Stimulated activated CD8-positive, alpha-beta memory T cell treated with anti-CD3 and anti-CD28 coated beads, Interleukin-12 subunit alpha, Interleukin-12 subunit beta, amount 100 ng/mL, for 24 hours (primary cell): ENCODE results near the gene MAPK8IP3.
"Not testable (repeated sequence)": the region's sequence is repeated elsewhere in the genome, so short reads cannot be mapped to it uniquely, and the experiment has no call there.

Experiments used
- DNase-seq: peaks from one replicate; pipeline ENCODE4 v3.0.0-alpha.2; 2020; ENCODE audit errors: extremely low read depth

The MAPK8IP3 gene

DNA sequence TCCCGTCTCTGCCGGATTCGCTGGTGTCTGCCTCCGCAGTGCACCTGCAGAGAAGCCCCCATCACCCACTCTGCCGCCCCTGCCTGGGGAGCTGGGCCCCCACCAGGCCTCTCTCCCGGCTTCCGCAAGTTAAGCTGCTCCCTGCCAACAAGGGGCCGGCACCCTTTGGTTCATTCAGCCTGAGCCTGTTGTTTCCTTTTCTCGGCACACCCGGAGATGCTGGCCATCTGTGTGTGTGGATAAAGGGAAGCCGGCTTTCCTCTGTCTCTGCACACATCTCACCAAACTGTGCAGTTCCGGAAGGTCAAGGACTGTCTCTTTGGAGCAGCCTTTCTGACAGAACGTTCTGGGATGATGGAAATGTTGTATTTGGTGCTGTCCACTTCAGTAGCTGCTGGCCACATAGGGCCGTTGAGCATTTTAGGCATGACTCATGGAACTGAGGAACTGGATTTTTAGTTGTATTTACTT, 6.8 kb downstream of the MAPK8IP3 start:
- DNase-seq = no peak

DNA sequence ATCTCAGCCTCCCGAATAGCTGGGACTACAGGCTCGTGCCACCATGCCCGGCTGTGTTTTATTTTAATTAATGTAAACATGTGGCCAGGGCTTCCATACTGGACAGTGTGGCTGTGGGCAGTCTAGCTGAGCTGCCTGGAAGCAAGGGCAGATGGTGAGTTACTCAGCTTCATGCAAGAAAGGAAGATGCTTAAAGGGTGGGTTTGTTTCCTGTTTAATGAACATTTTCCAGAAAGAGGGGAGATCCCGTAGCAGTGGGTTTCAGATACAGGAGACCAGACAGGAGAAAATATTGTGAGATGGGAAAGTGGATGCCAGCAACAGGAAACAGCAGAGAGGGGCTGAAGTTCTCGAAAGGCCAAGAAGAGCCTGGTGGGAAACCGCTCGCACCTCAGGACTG, 7.3 kb downstream of the MAPK8IP3 start:
- no peak for DNase-seq

- DNase-seq = no peak
Measured at GRCh38 chr16:1713933-1714332, 7.9 kb downstream of the MAPK8IP3 start.

DNA sequence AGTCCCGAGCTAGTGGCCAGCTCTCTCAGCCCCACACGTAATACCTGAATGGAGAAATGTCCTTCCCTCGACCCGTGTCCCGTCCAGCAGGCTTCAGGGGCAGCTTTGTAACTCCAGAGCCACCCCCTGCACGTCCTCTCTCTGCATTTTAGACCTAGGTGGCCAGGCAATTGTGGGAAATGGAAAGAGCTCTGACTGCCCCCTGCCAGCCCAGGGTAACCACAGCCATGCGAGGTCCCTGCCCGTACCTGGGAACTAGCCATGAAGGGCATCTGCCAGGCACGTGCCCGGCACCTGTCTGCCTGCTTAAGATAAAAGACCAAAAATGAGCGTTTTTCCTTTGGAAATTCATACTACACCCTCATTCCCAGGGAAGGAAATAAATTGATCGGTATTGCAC, 9.2 kb downstream of the MAPK8IP3 start:
- no peak for DNase-seq

DNA sequence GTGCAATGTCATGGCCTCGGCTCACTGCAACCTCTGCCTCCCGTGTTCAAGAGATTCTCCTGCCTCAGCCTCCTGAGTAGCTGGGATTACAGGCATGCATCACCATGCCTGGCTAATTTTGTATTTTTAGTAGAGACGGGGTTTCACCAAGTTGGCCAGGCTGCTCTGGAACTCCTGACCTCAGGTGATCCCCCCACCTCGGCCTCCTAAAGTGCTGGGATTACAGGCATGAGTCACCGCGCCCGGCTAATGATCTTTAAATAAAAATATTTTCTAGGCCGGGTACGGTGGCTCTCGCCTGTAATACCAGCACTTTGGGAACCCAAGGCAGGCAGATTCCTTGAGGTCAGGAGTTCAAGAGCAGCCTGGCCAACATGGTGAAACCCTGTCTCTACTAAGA, 12.2 kb downstream of the MAPK8IP3 start:
- DNase-seq = not testable (repeated sequence)

- not testable (repeated sequence) for DNase-seq
Measured at GRCh38 chr16:1719559-1720229, 13.7 kb downstream of the MAPK8IP3 start.

GRCh38 chr16:1721372-1721771, 15.4 kb downstream of the MAPK8IP3 start:
- DNase-seq = no peak

DNA sequence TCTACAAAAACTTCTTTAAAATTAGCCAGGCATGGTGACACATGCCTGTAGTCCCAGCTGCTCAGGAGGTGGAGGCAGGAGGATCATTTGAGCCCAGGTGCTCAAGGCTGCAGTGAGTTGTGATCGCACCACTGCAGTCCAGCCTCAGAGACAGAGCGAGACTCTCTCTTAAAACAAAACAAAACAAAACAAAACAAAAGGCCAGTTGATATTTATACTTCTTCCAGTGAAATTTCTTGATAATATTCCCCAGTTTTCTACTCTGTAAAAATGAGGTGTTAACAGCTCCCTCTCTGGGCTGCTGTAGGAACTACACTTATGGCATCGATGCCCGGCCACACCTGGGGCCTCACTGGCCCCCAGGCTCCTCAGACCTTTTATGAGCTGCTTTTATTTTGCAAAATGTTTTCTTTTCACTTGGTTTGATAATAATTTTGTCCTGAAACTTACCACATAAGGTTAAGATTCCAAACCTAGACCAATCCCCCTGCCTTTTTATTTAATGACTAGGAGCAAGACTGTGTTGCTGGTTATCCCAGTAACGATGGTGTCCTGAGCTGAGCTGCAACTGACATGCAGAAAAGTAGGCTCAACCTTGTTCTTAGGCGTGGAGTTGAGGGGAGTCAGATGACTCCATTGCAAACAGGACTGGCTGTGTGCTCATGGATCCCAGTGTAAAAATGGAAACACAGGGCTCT, 17.6 kb downstream of the MAPK8IP3 start:
- no peak for DNase-seq

- DNase-seq = no peak
Measured at GRCh38 chr16:1724491-1724890, 18.5 kb downstream of the MAPK8IP3 start.

DNA sequence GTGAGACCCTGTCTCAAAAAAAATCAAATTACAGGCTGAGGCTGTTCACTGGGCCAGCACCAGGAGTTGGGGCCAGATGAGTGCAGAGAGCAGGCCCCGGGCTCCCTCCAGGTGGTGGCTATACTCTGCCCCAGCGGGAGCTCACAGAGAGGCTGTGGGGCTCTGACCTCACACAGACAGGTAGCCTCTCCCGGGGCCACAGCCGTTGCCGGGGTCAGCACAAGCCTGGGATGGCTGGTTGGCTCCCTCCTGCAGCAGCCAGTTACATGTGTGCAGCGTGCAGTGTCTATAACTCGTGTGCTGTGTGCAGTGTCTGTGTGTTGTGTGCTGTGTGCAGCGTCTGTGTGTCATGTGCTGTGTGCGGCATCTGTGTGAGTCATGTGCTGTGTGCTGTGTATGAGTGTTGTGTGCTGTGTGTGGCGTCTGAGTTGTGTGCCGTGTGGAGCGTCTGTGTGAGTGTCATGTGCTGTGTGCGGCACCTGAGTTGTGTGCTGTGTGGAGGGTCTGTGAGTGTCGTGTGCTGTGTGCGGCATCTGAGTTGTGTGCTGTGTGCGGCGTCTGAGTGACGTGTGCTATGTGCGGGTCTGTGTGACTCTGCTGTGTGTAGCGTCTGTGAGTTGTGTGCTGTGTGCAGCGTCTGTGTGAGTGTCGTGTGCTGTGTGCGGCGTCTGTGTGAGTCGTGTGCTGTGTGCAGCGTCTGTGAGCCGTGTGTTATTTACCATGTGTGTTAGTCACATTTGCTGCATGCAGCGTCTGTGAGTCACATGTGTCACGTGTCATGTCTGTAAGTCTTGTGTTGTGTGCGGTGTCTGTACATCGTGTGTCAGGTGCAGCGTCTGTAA, 20.9 kb downstream of the MAPK8IP3 start:
- DNase-seq = no peak

DNA sequence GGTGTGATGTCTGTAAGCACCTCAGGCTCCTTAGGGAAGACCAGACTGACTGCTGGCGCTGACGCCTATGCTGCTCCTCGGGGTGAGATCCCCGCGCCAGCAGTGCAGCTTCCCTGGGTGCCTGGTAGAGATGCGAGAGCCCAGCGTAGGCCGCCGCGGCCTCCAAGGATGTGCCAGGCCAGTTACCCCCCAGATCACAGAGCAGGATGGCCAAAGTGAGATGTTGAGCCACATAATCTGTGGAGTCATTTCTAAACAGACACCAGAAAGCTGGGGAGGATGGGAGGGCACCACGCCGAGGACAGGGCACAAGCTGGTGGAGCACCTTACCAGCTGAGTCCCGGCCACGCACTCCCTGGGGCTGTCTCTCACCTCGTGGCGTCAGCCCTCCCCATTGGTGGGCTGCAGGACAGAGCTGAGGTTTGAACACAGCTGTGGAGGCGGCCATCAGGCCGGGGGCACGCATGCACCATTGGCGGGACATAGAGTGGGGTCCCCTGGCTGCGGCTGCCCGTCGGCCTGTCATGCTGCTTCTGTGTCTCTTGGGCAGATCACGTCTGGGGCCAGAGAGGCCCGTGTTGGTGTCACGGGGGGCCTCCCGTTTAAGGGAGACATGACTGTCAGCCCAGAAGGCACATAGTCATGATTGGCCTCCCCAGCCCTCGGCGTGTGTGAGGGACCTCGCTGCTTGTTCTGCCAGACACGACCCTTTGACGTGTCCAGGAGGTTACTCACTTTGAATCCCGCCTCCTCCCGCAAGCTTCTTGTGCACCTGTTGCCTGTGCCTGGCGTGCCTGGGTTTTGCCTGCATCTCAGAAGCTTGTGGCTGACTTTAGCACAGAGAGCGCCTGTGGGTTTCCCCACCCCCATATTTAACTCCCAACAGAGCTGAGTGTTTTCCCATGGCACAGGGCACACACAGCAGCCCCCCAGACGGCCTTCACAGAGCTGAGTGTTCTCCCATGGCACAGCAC, 21.9 kb downstream of the MAPK8IP3 start:
- no peak for DNase-seq

GRCh38 chr16:1729026-1729425, 23.0 kb downstream of the MAPK8IP3 start:
- DNase-seq = no peak

- no peak for DNase-seq
Measured at GRCh38 chr16:1729445-1729844, 23.4 kb downstream of the MAPK8IP3 start.

GRCh38 chr16:1731073-1731472, 25.1 kb downstream of the MAPK8IP3 start:
- DNase-seq = no peak

DNA sequence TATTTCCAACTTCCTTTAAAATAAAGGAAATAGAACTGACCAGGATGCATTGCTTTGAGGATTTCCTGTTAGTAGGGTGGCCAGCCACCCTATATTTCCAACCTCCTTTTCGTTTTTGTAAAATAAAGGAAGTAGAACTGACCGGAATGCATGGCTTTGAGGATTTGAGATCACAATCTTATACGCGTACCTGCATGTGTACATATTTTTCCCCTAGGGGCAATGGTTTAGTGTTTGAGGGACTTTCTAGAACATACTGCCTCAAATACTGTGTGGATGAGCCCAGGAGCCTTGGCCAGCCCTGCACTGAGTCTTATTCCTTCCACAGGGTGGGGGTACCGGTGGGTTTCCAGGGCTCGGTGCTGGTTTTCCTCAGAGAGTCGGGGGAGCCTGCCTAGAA, 25.6 kb downstream of the MAPK8IP3 start:
- DNase-seq = no peak

DNA sequence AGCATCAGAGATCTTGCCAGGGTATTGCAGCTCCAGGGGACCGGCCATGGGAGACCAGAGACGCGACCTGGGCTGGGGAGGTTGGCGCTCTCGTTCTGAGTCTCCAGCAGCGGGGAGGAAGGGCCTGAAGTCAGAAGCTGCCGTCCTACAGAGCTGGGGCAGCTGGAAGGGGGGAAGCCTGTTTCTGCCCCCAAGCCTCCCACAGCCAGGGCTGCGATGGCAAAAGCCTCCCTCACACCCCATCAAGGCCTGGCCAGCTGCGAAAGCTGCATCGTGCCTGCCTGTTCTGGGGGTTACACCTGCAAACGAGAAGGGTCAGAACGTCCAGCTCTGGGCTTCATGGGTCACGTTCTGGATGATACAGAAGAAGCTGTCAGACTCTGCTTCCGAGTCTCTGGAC, 26.1 kb downstream of the MAPK8IP3 start:
- no peak for DNase-seq

- DNase-seq = not testable (repeated sequence)
Measured at GRCh38 chr16:1732551-1732987, 26.6 kb downstream of the MAPK8IP3 start.

DNA sequence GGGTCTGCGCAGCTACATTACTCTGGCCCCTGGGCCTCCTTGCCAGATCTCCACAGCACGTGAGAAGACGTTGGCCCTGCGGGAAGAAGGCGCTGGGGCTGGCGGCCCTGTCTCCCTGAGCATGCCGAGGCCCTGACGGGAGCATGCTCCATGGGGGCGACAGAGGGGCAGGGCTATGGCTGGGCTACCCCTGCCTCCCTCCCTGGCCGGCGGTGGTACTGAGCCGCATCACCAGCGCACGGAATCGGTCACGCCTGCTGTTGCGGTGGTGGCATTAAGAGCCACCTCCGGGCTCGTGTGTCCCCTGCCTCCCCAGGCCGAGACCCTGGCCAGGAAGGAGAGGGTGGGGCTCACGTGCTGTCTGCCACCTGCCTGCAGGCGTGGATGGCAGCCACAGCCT, 28.1 kb downstream of the MAPK8IP3 start:
- DNase-seq = no peak

GRCh38 chr16:1734816-1735215, 28.8 kb downstream of the MAPK8IP3 start:
- DNase-seq = no peak

DNA sequence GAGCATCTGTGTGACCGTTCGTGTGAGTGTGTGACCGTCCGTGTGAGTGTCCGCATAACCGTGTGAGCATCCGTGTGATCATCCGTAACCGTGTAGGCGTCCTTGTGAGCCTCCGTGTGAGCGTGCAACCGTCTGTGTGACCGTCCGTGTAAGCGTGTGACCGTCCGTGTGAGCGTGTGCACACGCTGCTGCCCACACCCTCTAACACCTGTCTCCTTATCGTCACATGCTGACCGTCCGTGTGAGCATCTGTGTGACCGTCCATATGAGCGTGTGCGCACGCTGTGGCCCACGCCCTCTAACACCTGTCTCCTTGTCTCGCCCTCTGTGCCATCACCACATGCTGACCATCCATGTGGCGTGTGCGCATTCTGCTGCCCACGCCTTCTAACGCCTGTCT, 34.2 kb downstream of the MAPK8IP3 start:
- DNase-seq = no peak

GRCh38 chr16:1740781-1741490, 34.9 kb downstream of the MAPK8IP3 start:
- DNase-seq = no peak
